GM19395 (cell line): ENCODE data around the gene TCOF1.
A peak's percentile ranks its signal among the peaks of the same experiment; 100 is the strongest.
"Not testable (repeated sequence)": the region's sequence is repeated elsewhere in the genome, so short reads cannot be mapped to it uniquely, and the experiment has no call there.

ENCODE experiments used
- ATAC-seq: cut with Tn5 transposase; IDR thresholded peaks from one replicate; pipeline ENCODE4 v1.9.1; 2021; ENCODE audit warnings: mild to moderate bottlenecking, moderate library complexity; ENCODE audit not compliant: unreplicated experiment

TCOF1 gene

DNA sequence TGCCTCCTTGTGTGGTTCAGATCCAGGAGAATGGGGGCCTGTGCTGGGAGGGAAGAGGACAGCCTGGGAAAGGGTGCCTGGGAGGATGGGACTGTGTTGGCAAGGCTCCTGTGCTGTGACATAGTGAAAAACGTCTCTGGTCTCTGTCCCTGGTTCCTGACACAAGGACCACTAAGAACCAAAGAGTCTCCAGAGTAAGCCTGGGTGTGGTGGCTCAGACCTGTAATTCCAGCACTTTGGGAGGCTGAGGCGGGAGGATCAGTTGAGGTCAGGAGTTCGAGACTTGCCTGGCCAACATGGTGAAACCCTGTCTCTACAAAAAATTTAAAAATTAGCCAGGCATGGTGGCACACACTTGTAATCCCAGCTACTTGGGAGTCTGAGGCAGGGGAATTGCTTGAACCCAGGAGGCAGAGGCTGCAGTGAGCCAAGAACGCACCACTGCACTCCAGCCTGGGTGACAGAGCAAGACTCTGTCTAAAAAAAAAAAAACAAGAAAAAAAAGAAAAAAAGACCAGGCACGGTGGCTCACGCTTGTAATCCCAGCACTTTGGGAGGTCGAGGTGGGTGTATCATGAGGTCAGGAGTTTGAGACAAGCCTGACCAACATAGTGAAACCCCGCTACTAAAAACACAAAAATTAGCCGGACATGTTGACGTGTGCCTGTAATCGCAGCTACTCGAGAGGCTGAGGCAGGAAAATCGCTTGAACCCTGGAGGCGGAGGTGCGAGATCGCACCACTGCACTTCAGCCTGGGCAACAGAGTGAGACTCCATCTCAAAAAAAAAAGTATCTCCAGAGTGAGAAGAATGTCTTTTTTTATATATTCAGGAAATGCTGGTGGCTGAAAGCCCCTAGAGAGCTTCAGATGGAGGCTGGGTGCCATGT, 56.6 kb downstream of the TCOF1 start:
- ATAC-seq = not testable (repeated sequence)

GRCh38 chr5:150419630-150420270, 62.3 kb downstream of the TCOF1 start:
- peak; percentile 63 for ATAC-seq

DNA sequence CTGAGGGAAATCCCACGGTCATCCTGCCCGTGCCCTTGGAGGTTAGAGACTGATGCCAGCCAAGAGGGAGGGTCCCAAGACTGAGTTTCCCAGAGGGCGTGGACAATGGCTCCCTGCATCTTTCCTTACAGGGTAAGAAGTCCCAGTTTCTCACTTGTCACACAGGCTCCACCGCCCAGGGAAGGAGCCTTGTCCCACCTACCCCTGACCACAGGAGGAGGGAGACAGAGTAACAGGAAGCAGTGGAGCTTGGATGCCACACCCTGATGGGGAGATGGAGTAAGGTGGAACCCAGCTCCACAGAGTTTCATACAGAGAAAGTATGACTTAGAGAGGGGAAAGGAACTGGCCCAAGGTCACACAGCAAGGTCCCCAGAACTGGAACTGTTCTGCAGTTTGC, 64.6 kb downstream of the TCOF1 start:
- no peak for ATAC-seq

- no peak for ATAC-seq
These were observed 65.3 kb downstream of the TCOF1 start for GRCh38 chr5:150422758-150423157.

GRCh38 chr5:150426165-150426564, 68.7 kb downstream of the TCOF1 start:
- not testable (repeated sequence) for ATAC-seq

DNA sequence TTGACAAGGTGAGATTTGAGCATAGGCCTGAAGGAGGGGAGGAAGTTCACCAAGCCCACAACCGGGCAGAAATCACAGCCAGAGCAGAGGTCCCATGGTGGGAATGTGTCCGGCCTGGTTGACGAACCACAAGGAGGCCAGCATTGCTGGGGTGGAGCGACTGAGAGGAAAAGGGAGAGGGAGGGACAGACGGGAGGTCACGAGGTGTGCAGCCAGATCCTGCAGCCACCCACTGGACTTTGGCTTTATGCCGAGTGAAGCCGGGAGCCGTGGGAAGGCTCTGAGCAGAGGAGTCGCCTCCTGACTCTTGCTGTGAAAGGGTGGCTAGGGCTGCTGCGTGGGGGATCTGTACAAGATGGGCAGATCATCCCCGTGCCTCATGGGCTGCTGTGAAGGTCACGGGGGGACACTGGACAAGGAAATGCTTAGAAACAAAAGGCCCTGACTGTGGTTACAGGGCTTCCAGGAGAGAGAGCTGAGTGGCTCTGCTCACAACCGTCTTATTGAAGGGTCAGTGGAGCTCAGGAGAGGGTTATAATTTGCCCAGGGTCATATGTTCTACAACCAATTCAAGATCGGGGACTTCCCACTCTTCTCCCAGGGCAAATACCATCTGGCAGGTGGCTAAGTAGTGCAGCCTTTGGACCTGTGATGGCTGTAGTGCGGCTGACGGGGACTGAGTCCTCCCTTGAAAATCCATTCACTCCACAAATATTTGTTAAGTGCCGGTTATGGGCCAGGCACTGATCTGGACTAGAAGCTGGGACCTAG, 70.8 kb downstream of the TCOF1 start:
- no peak for ATAC-seq

- no peak for ATAC-seq
These were observed 71.5 kb downstream of the TCOF1 start for GRCh38 chr5:150428978-150429377.

DNA sequence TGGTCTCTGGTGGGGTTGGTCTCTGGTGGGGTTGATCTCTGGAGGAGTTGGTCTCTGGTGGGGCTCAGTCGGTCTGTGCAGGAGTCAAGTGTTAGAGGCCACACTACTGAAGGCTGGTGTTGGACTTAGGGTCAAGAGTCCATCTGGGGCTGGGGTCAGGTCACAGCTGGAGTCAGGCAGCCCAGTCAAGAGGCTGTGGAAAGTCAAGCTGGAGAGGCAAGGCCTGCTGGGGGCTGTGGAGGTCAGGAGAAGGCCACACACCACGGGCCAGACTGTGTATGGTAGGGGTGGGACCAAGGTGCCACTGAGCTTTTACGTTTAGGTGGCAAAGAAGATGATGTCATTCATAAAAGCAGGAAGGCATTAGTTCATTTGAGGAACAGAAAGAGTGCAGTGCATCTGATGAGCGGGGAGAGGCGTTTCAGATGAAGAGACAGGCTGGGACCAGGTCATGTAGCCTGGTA, 71.9 kb downstream of the TCOF1 start:
- ATAC-seq = peak; percentile 71

DNA sequence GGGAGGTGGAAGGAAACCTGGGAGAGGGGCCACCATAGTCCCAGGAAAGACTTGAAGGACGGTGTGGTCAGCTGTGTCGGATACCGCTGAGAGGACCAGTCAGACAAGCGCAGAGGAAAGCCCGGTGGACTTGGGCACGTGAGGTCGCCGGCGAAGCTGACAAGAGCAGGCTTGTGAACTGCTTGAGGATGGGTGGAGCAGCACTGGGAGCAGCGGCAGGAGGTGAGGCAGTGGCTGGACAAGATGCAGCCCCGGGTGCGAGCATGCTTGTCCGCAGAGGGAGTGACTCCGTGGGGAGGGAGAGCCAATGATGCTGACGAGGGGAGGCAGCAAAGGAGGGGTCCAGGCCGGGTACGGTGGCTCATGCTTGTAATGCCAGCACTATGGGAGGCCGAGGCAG, 73.6 kb downstream of the TCOF1 start:
- ATAC-seq = no peak

GRCh38 chr5:150431574-150431973, 74.1 kb downstream of the TCOF1 start:
- no peak for ATAC-seq

GRCh38 chr5:150434464-150434863, 77.0 kb downstream of the TCOF1 start:
- no peak for ATAC-seq

GRCh38 chr5:150436141-150436680, 78.7 kb downstream of the TCOF1 start:
- peak; percentile 98 for ATAC-seq

DNA sequence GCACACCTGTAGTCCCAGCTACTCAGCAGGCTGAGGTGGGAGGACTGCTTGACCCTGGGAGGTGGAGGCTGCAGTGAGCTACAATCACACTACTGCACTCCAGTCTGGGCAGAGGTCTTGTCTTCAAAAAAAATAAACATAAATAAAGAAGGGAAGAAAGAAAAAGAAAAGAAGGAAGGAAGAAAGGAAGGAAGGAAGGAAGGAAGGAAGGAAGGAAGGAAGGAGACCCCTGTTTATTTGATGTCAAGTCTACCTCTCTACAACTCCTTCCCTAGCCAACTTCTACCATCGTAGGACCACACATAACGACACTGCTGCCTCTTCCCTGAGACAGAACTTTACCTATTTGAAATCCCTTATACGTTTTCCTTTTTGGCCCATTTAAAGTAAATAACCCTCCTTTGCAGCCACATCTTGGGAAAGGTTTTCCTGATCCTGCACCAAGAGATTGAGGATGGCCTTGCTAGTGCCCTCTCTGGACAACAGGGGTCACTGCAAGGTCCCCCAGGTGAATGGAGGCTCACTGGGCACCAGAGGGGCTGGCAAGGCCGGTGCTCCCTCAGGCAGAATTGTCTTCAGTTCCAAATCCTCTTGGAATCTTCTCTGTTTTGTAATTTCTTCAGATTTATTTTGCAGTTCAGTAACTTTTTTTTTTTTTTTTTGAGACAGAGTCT, 81.5 kb downstream of the TCOF1 start:
- no peak for ATAC-seq

GRCh38 chr5:150440948-150441812, 83.7 kb downstream of the TCOF1 start:
- ATAC-seq = no peak

DNA sequence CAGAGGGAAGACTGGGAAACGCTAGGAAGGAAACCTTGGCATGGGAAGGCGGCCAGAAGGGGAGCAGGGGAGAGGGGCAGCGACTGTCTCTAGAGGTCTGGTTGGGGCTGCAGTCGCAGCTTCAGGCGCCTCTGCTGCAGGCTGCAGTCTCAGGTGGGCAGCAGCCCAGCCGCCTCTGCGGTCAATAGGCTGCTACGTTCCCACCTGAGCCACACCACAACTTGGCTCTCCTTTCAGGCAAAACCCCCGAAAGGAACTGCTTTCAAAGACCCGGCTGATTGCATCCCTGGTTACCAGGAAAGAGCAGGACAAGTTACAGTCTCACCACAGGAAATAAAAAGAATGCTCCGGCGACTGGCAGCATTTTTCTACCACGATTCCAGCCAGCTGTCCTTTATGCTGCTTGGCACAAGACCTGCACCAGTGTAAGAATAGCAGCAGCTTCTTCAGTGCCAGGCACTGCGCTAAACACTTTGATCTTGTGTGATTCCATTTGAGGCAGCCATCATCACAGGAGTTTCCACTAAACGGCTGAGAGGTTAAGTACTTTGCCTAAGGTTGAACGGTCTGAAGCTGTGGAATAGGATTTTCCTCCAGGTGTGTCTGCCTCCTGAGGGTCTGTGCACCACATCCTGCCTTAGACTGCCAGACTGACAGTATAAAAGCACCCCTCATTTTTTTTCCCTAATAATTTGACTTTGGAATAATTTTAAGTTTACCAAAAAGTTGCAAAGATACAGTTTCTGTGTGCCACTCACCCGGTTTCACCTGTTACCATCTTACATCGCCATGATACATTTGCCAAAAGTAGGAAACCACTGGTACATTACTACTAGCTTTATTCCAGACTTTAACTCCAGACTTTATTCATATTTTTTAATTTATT, 84.6 kb downstream of the TCOF1 start:
- ATAC-seq = no peak

DNA sequence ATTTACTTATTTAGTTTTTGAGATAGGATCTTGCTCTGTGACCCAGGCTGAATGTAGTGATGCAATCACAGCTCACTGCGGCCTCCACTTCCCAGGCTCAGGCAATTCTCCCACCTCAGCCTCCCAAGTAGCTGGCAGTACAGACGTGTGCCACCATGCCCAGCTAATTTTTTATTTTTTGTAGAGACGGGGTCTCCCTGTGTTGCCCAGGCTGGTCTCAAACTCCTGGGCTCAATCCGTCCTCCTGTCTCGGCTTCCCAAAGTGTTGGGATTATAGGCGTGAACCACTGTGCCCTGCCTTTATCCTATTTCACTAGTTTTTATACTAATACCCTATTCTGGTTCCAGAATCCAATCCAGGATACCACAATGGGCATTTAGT, 85.2 kb downstream of the TCOF1 start:
- no peak for ATAC-seq

DNA sequence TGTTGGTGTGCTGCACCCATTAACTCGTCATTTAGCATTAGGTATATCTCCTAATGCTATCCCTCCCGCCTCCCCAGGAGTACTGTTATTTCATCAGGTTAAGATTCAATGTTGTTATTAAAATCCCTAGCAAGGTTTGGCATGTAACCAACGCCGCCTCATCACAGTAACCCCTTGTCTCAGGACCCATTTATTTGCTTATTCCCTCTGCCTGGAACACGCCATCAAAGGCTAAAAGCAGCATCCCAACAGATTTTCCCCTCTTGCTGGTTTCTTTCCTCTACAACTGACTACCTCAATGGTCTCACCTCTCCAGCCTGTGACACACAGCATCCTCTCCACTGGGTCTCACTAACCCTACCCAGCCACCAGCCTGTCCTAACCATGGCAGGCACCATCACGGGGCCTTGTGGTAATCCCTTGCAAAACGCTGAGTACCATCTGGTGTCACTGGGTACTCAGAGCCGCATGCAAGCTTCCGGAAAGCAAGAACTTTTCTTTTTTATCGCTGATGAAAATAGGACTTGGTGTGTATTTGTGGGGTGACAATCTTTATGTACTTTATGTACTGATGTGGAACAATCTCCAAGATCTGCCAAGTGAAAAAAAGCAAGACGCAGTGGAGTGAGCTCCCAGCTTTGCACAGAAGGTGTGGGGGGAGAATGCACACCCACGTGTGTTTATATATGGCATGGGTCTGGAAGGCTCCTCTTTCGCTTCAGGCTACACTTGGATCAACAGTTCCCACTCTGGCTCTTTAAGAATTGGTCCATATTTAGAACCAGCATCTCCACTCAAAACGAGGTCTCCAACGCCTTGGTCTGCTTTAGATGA, 86.0 kb downstream of the TCOF1 start:
- no peak for ATAC-seq

DNA sequence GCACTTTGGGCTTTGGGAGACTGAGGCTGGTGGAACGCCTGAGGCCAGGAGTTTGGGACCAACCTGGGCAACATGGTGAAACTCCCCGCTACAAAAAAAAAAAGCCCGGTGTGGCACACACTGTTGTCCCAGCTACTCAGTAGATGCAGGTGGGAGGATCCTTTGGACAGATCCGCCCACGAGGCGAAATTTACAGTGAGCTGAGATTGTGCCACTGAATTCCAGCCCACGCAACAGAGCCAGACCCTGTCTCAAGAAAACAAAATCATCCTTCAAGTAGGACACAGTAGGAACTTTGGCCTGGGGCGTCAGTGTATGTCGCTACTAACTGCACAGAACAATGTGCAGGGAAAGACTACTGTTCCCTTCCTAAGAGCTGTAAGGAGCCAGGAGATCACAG, 87.3 kb downstream of the TCOF1 start:
- ATAC-seq = no peak
